Measurements from ENCODE around the gene RNF187. TPM values are rescaled to one million over a fixed set of nuclear protein-coding genes. Genes with fewer than 3 reads are reported as not detected.

RNF187 gene
- total RNA-seq, 6 experiments from 2014 or later: 43.9 to 66.6 (median 56.3) TPM

GRCh38 chr1:228544921-228545591, 57.9 kb downstream of the RNF187 start:
- H3K27me3 ChIP-seq: no peaks in the 10 kb centered on the region
- DNase-seq (no peak), ATAC-seq (no peak)
- H3K4me3 ChIP-seq: no peak overlapping the region
- no peaks in the 10 kb centered on the region for H3K36me3 ChIP-seq
- 34% methylated on average over 4 of the region's 4 CpGs for WGBS (ENCODE audit: insufficient coverage, low coverage, low lambda C conversion rate, missing lambda C conversion rate)
- H3K4me1 ChIP-seq: no peaks in the 10 kb centered on the region
- H3K9me3 ChIP-seq: no peaks in the 10 kb centered on the region
- intact Hi-C loops (cut with DNase I): no loop called here
- TF ChIP-seq CTCF (IDR thresholded peaks at IDR 0.05) (no peak), POLR2A (IDR thresholded peaks at IDR 0.05) (no peak)
- H3K27ac ChIP-seq: no peak overlapping the region

Small RNA genes lying within 50 kb of the gene (microRNA-seq; reads per million reads assigned to microRNA genes)
- 0 reads per million in 2 donors for gene MIR4666A

Small RNA genes lying within 50 kb of the gene (small RNA-seq; reads per million reads assigned to genes)
- gene MIR4666A: 0 reads per million in 2 experiments

Other genes with a start within 250 kb of the RNF187 start
- gene TRIM11, start 80.5 kb upstream of the RNF187 start, total RNA-seq: 1 to 10 TPM; 5.2 to 8.3 (median 7.1) TPM
- not detected for gene TRIM17, start 70.5 kb upstream of the RNF187 start, total RNA-seq
- 10 to 100 TPM; 16.6 to 22.2 (median 19.6) TPM for gene RHOU, start 248.1 kb downstream of the RNF187 start, total RNA-seq